NCI-H2227 (cell line): ENCODE results near the gene CPB2.

Source experiments
- DNase-seq: peaks from one replicate; lab custom pipeline; 2025; ENCODE audit not compliant: unreplicated experiment; lab: John Stamatoyannopoulos, UW

CPB2 gene

GRCh38 chr13:46104868-46105267, at the start of gene CPB2:
Gene CPB2, minus strand, starts transcription at chr13:46105033. Its CDS starts 24 bp downstream, at chr13:46105009.
- no peak for DNase-seq

GRCh38 chr13:46154136-46154801, 49.4 kb upstream of the CPB2 start:
- DNase-seq = no peak

DNA sequence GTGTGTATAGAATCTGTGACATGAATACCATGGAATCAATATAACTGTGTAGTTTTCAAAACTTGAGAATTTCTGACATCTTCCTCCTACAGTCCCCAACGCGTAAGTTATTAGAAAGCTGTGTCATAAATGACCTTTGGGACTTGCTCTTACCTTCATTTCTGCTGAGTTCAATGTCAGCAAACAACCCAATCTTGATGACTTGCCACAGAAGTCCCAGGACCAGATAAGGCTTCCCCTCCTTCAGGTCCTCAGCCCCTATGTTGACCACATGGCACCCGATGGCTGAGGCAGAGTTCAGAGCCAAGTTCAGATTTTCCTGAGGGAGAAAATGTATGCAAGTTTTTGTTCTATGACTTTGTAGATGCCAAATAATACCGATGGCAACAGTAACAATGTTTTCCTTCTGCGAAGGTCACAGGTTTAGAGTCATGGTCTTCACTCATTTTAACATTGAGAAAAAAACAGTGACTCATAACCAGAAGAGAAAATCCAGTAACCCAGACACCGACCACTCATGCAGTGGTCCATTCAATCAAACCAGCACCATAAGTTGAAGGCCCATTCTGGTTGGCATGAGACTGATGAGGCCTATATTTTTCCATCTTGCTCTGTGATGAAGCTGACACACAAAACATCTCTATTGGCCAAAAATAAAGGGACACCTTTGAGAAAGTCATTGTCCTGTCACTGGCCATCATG, 47.9 kb upstream of the CPB2 start:
- no peak for DNase-seq

- DNase-seq = no peak
Measured at GRCh38 chr13:46150134-46150693, 45.4 kb upstream of the CPB2 start.

DNA sequence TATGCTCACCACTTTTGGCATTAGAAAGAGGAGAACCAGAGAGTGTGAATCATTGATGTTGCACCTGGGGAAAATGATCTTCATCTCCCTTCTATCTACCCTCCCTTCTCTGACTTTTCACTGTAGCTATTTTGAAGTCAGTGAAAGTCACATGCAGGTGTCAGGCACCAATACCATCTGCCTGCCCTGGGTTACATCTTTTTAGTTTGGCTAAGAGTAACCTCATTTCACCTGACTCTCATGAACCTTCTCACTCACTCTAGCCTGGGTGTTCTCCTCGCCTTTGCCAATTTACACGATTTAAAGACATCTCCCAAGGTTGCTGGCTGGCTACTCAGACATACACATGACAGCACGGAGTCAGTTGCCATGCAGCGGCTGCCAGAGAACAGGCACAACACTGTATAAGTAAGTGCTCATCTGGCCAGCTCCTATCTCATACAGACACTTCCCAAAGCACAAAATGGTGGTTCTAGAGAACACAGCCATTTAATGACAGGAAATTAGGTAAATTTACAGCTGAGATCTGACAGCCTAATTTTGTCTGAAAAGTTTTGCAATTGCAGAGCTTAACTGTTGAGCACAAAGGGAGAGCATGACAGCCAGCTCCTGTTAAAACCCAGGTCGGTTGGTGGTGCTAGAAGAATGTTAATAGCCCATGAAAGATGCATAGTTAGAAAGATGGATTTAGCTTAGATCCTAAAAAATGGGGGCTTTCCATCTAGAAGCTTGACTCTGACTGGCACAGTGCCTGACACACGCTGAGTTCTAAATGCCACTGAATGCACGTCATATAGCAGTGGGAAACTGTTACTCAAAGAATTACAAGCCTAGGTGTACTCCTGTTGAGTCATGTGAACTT, 44.7 kb upstream of the CPB2 start:
- no peak for DNase-seq

DNA sequence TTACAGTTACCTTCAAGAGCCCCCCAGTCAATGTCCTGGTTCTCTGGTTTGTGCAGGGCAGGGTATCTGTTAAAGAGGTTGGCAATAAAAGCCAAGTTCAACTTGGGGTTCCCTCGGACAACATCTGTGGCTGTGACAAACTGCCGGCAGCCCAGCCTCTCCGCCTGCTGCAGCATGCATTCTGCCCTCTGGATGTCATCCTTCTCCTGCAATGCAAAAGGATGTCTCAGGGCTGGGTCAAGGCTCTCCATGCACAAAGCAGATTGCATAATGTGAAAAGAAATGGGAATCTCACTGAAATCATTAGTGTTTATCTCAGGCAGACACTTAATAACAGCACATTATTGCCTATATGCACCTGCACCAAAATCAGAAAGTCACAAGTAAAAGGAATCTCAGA, 42.1 kb upstream of the CPB2 start:
- DNase-seq = no peak

GRCh38 chr13:46145950-46146349, 41.1 kb upstream of the CPB2 start:
- no peak for DNase-seq

DNA sequence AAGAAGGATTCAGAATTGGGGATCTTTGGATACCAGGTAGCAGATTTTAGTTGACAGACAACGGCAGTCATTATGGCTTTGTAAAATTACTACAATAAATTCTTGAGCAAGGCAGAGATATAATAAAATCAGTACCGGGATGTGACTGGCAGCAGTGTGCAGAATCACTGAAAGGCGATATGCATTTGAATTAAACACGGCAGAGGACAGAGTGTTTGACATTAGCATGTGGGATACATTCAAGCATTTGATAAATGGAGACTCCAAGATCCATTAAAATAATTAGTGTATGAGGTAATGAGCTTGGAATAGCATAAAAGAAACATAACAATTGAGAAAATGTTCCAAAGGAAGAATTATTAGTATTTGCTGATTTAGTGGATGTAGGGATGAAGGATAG, 40.3 kb upstream of the CPB2 start:
- DNase-seq = no peak

GRCh38 chr13:46143184-46143701, 38.4 kb upstream of the CPB2 start:
- no peak for DNase-seq

- DNase-seq = no peak
Measured at GRCh38 chr13:46142776-46143175, 37.9 kb upstream of the CPB2 start.

GRCh38 chr13:46140044-46140443, 35.2 kb upstream of the CPB2 start:
- no peak for DNase-seq

DNA sequence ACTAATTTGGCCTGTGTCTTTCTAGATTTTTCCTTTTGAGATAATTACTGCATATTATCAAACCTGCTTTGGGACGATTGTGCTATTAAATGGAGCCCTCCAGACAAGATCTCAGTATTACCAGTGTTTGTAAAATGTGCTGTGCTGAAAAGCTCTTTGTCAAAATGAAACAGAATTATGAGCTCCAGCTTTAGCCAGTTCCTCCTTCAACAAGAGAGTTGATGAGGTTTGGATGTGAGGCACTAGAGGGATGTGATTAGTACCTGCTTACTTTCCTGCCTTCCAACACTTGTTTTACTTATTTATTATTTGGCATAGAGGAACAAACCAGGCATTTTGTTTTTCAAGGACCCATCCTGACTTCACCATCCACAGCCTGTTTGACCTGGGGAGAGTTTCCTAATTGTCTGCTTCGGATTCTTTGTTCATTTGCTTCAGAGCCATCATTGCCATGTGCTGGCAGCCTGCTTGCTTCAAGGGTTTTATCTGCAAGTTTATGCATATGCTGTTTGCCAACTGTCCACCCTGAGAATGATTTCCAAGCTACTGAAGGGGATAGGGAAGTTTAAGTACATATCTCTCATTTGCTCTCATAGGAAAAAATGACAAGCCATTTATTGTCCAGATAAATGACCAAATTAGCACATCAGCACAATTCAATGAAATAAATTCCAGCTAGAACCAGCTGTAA, 32.9 kb upstream of the CPB2 start:
- no peak for DNase-seq

GRCh38 chr13:46136688-46137087, 31.9 kb upstream of the CPB2 start:
- no peak for DNase-seq

DNA sequence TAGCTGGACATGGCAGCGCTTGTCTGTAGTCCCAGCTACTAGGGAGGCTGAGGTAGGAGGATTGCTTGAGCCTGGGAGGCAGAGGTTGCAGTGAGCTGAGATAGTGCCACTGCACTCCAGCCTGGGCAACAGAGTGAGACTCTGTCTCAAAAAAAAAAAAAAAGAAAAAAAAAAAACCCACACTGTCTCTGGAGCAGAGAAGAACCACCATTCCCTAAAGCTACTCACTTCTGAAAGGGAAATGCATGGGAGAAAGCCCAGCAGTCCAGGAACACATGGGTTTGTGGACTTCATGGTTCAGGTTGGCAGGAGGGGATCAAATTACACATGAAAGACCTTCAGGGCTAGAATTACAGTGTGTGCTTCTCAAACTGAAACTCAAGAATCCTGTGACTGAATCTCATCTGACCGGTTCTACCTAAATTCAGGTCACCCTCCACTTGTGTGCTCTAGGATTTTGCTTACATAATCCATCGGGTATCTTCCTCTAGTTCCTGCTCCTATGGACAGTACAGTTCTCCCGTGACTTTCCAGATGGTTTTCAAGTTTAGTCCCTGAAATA, 30.2 kb upstream of the CPB2 start:
- DNase-seq = no peak

DNA sequence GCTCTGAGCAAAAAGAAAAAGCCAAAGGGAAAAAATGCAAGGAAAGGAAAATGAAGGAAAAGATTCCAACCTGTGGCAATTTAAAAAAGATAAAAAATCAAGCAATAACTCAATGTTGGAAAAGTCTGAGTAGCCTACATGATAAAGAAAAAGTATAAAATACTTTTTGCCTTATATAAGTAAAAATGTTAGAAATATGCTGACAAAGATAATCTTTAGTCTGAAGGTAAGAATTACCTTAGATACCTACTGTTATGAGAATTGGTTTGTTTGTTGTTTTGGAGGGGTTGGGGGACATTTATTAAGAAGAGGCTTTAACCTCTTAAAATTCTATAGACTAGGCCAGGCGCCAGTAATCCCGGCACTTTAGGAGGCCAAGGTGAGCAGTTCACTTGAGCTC, 29.7 kb upstream of the CPB2 start:
- no peak for DNase-seq

- DNase-seq = no peak
Measured at GRCh38 chr13:46132109-46132508, 27.3 kb upstream of the CPB2 start.

GRCh38 chr13:46131705-46132104, 26.9 kb upstream of the CPB2 start:
- DNase-seq = no peak

DNA sequence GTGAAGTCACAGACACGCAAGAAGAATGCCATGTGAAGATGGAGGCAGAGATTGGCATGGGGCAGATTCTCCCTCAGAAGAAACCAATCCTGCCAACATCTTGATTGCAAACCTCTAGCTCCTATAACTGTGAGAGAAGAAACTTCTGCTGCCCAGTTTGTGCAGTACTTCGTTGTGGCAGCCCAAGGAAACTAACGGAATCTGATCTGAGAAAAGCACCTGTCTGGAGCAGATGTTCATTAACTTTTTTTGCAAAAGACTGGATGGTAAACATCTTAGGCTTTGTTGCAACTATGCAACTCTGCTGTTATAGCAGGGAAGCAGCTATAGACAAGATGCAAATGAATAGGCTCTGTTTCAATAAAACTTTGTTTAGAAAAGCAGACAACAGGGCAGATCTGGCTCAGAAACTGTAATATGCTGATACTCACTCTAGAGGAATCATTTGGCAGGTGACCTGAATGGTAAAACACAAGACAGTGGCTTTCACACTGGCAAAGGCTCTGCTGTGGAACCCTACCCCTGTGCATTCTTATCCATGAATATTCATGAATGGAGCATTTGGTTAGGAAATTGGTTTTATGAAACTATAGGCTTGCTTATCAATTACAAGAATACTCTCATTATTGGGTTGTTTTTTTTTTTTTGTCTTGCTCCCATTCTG, 25.3 kb upstream of the CPB2 start:
- DNase-seq = no peak

GRCh38 chr13:46129124-46129523, 24.3 kb upstream of the CPB2 start:
- DNase-seq = no peak
